ENCODE results near the gene KREMEN1. TPM values are rescaled to one million over a fixed set of nuclear protein-coding genes. Genes with fewer than 3 reads are reported as not detected.

The KREMEN1 gene
- total RNA-seq, 2 experiments from 2014 or later, result not detected

- Histone ChIP-seq H3K36me3 (ENCODE audit: insufficient read depth, low read length) (no peaks in the 10 kb centered on the region), H3K27ac (ENCODE audit: low read depth in 1 of 2, low read length in 2 of 2) (no peak overlapping the region), H3K27me3 (ENCODE audit: control insufficient read depth in 1 of 2, insufficient read depth in 2 of 2, low read length in 2 of 2) (peaks cover 7% of the 10 kb centered on the region in 2 experiments), H3K4me1 (ENCODE audit: insufficient read depth, low read length) (no peaks in the 10 kb centered on the region), H3K9me3 (ENCODE audit: control insufficient read depth in 1 of 2, insufficient read depth in 1 of 2, low read length in 2 of 2) (no peaks in the 10 kb centered on the region), H3K4me3 (ENCODE audit: low read length) (no peak overlapping the region)
- TF ChIP-seq CTCF (IDR thresholded peaks at IDR 0.05), result no peak
- Mint-ChIP-seq H3K36me3 (ENCODE audit: low read depth) (peaks cover 5% of the 10 kb centered on the region), H3K27me3 (peaks cover 33% of the 10 kb centered on the region), H3K9me3 (peaks cover 8% of the 10 kb centered on the region), H3K4me1 (ENCODE audit: low read depth) (no peaks in the 10 kb centered on the region), H3K4me3 (no peak overlapping the region), H3K27ac (no peak overlapping the region)
- ATAC-seq (ENCODE audit: poor library complexity), result no peak
- ChIA-PET CTCF (no interaction called here), POLR2A (no interaction called here)
- intact Hi-C loops (cut with DNase I, micrococcal nuclease), result no loop called here
- DNase-seq, result no peak
Measured at GRCh38 chr22:29121124-29121523, 48.3 kb downstream of the KREMEN1 start.

GRCh38 chr22:29122041-29122440, 49.2 kb downstream of the KREMEN1 start:
- Mint-ChIP-seq H3K9me3 (peaks cover 6% of the 10 kb centered on the region), H3K27me3 (peaks cover 24% of the 10 kb centered on the region), H3K27ac (no peak overlapping the region), H3K4me1 (ENCODE audit: low read depth) (no peaks in the 10 kb centered on the region), H3K4me3 (no peak overlapping the region), H3K36me3 (ENCODE audit: low read depth) (peaks cover 5% of the 10 kb centered on the region)
- DNase-seq, result no peak
- no peak for TF ChIP-seq CTCF (IDR thresholded peaks at IDR 0.05)
- intact Hi-C loops (cut with DNase I, micrococcal nuclease), result no loop called here
- no peak overlapping the region for H3K4me3 ChIP-seq (ENCODE audit: low read length)
- ChIA-PET POLR2A (no interaction called here), CTCF (no interaction called here)
- no peak overlapping the region for H3K27ac ChIP-seq (ENCODE audit: low read depth in 1 of 2, low read length in 2 of 2)
- no peaks in the 10 kb centered on the region for H3K9me3 ChIP-seq (ENCODE audit: control insufficient read depth in 1 of 2, insufficient read depth in 1 of 2, low read length in 2 of 2)
- no peaks in the 10 kb centered on the region for H3K4me1 ChIP-seq (ENCODE audit: insufficient read depth, low read length)
- ATAC-seq (ENCODE audit: poor library complexity), result no peak
- H3K36me3 ChIP-seq (ENCODE audit: insufficient read depth, low read length), result no peaks in the 10 kb centered on the region
- H3K27me3 ChIP-seq (ENCODE audit: control insufficient read depth in 1 of 2, insufficient read depth in 2 of 2, low read length in 2 of 2), result peaks cover 7% of the 10 kb centered on the region in 2 experiments

- H3K27ac ChIP-seq (ENCODE audit: low read depth in 1 of 2, low read length in 2 of 2), result no peak overlapping the region
- Mint-ChIP-seq H3K4me3 (no peak overlapping the region), H3K27ac (no peak overlapping the region), H3K4me1 (ENCODE audit: low read depth) (no peaks in the 10 kb centered on the region), H3K36me3 (ENCODE audit: low read depth) (peaks cover under 1% of the 10 kb centered on the region), H3K9me3 (peaks cover 3% of the 10 kb centered on the region), H3K27me3 (peaks cover 5% of the 10 kb centered on the region)
- CTCF ChIA-PET, result no interaction called here
- no peaks in the 10 kb centered on the region for H3K36me3 ChIP-seq (ENCODE audit: insufficient read depth, low read length)
- POLR2A ChIA-PET, result no interaction called here
- no peak for ATAC-seq (ENCODE audit: poor library complexity)
- intact Hi-C loops (cut with DNase I, micrococcal nuclease), result no loop called here
- no peaks in the 10 kb centered on the region for H3K27me3 ChIP-seq (ENCODE audit: control insufficient read depth in 1 of 2, insufficient read depth in 2 of 2, low read length in 2 of 2)
- H3K4me3 ChIP-seq (ENCODE audit: low read length), result no peak overlapping the region
- H3K9me3 ChIP-seq (ENCODE audit: control insufficient read depth in 1 of 2, insufficient read depth in 1 of 2, low read length in 2 of 2), result no peaks in the 10 kb centered on the region
- no peak for DNase-seq
- TF ChIP-seq CTCF (IDR thresholded peaks at IDR 0.05), result no peak
- no peaks in the 10 kb centered on the region for H3K4me1 ChIP-seq (ENCODE audit: insufficient read depth, low read length)
Measured at GRCh38 chr22:29124777-29125442, 52.1 kb downstream of the KREMEN1 start.

Data from CD4-positive, alpha-beta T cell (primary cell).